Measurements from ENCODE around the gene ARF5. TPM values are rescaled to one million over a fixed set of nuclear protein-coding genes. Genes with fewer than 3 reads are reported as not detected.

The ARF5 gene
- total and polyA plus RNA-seq, 2 of the 8 experiments (the other 6 are each of a cell fraction or from before 2014, with no cell fraction given) = 154 to 579 TPM

- Histone ChIP-seq H4K20me1 (replicated peaks in 1 of 2; ENCODE audit: control insufficient read depth in 1 of 2, insufficient read depth in 2 of 2, low read length in 2 of 2) (peaks cover 4 to 14% of the 10 kb centered on the region in 2 experiments), H3K23me2 (ENCODE audit: low read depth, low read length) (peaks cover 10% of the 10 kb centered on the region), H4K8ac (ENCODE audit: extremely low read depth, insufficient read depth, low read length) (peak overlapping the region; percentile 97), H3K27ac (ENCODE audit: low read depth, low read length) (peak overlapping the region; percentile 91), H3K27me3 (replicated peaks in 1 of 4; ENCODE audit: control insufficient read depth in 3 of 4, extremely low read depth in 1 of 4, insufficient read depth in 3 of 4, low read length in 3 of 4) (peaks cover 5 to 23% (median 22%) of the 10 kb centered on the region in 4 experiments), H3K14ac (ENCODE audit: insufficient read length) (no peak overlapping the region), H2BK120ac (replicated peaks; ENCODE audit: low read depth, low read length) (no peak overlapping the region), H4K5ac (ENCODE audit: insufficient read length, low read depth, low read length) (peak overlapping the region; percentile 29), H2BK12ac (ENCODE audit: low read depth, low read length) (no peak overlapping the region), H3K79me2 (ENCODE audit: control insufficient read depth in 1 of 2, insufficient read depth in 2 of 2, low read length in 2 of 2) (peaks cover 0 to 11% of the 10 kb centered on the region in 2 experiments; a peak in 1 of 4 replicates), H3K56ac (replicated peaks; ENCODE audit: insufficient read length, low read depth, low read length) (no peak overlapping the region), H3K79me1 (ENCODE audit: low read depth, low read length) (peaks cover 8% of the 10 kb centered on the region; the same call in 1 of the 2 replicates), H2BK20ac (ENCODE audit: low read length) (no peak overlapping the region), H3K4me2 (ENCODE audit: insufficient read depth in 1 of 2, low read depth in 2 of 2, low read length in 2 of 2) (peak overlapping the region; percentile 90 to 95), H3K9ac (replicated peaks in 1 of 4; ENCODE audit: extremely low read depth in 1 of 4, low read depth in 3 of 4, low read length in 3 of 4) (peak overlapping the region; percentile 53 to 93 (median 90)), H3K36me3 (ENCODE audit: control insufficient read depth in 2 of 4, insufficient read depth in 4 of 4, low read length in 3 of 4) (peaks cover 5 to 15% (median 13%) of the 10 kb centered on the region in 4 experiments), H2BK15ac (ENCODE audit: low read length) (no peak overlapping the region), H3K18ac (ENCODE audit: extremely low read depth, low read length) (no peak overlapping the region), H4K91ac (replicated peaks; ENCODE audit: insufficient read length, low read length) (peak overlapping the region; percentile 10), H2AFZ (ENCODE audit: low read length) (peak overlapping the region; percentile 94), H3K9me3 (ENCODE audit: insufficient read depth in 2 of 2, low read depth in 1 of 2, low read length in 1 of 2) (no peaks in the 10 kb centered on the region), H2BK5ac (ENCODE audit: low read depth, low read length) (peak overlapping the region; percentile 28; the same call in 1 of the 2 replicates), H3K4me1 (replicated peaks in 1 of 4; ENCODE audit: control insufficient read depth in 3 of 4, insufficient read depth in 4 of 4, low read length in 3 of 4) (peaks cover 6 to 18% (median 8%) of the 10 kb centered on the region in 4 experiments), H2AK5ac (ENCODE audit: low read depth, low read length) (no peak overlapping the region), H3K23ac (ENCODE audit: insufficient read length) (no peak overlapping the region), H3K4me3 (ENCODE audit: extremely low read depth in 1 of 4, insufficient read depth in 2 of 4, low read depth in 3 of 4, low read length in 4 of 4) (peak overlapping the region; percentile 65 to 92 (median 88)), H3K4ac (replicated peaks; ENCODE audit: insufficient read length, low read depth, low read length) (no peak overlapping the region)
- 5% methylated on average over 41 of the region's 43 CpGs; no CpG with 5 or more reads in 1 of the 2 experiments for WGBS, 2 experiments (ENCODE audit: extremely low coverage in 1 of 2, insufficient coverage in 1 of 2, insufficient read length in 1 of 2, insufficient replicate concordance in 2 of 2, low coverage in 1 of 2, low lambda C conversion rate in 2 of 2, missing lambda C conversion rate in 1 of 2)
- ChIA-PET POLR2A (ENCODE audit: partially characterized antibody) (interaction anchor here (0.5 to 1.9 kb wide), 6 partner anchors 9 to 87 kb away, joined by 3 to 7 read pairs (median 5); no protein-coding TSS in a partner anchor), CTCF (ENCODE audit: partially characterized antibody) (interaction anchor here (0.6 to 8.1 kb wide), 22 partner anchors 10 to 445 kb away, joined by 3 to 55 read pairs (median 3); partner anchors contain the start of gene SND1)
- FAIRE-seq (no peak), DNase-seq (ENCODE audit: low read depth in 1 of 2, low spot score in 2 of 2) (peak; percentile 31 to 84)
- TF ChIP-seq CBX8 (IDR thresholded peaks at IDR 0.05; ENCODE audit: borderline replicate concordance, low read depth, low read length) = no peak
- peak; percentile 64 for TF ChIP-seq TAF1 (IDR thresholded peaks at IDR 0.05; ENCODE audit: low read depth, low read length)
- peak in 1 of 2 experiments; percentile 43; a peak in 1 of 3 replicates for TF ChIP-seq POLR2A (IDR thresholded peaks at IDR 0.05; ENCODE audit: control extremely low read depth in 1 of 2, low read depth in 2 of 2, low read length in 2 of 2)
- no peak for TF ChIP-seq JUN (IDR thresholded peaks at IDR 0.05; ENCODE audit: low read depth, low read length)
- TF ChIP-seq ZNF274 (IDR thresholded peaks at IDR 0.05; ENCODE audit: borderline replicate concordance, extremely low read depth, low read length) = no peak
- TF ChIP-seq JUND (IDR thresholded peaks at IDR 0.05; ENCODE audit: low read length) = peak; percentile 28; the same call in 1 of the 2 replicates
- no peak for TF ChIP-seq SIX5 (IDR thresholded peaks at IDR 0.05; ENCODE audit: low read depth, low read length)
- no peak for TF ChIP-seq NRF1 (IDR thresholded peaks at IDR 0.05; ENCODE audit: low read depth, low read length)
- peak; percentile 50 for TF ChIP-seq TAF7 (optimal IDR thresholded peaks at IDR 0.05; ENCODE audit: borderline replicate concordance, low read depth, low read length)
- TF ChIP-seq EP300 (IDR thresholded peaks at IDR 0.05; ENCODE audit: borderline replicate concordance in 1 of 2, low read depth in 2 of 2, low read length in 2 of 2) = no peak; a peak in 1 of 3 replicates
- TF ChIP-seq E2F6 (IDR thresholded peaks at IDR 0.05) = peak; percentile 68
These were observed 679 bp downstream of the ARF5 start for GRCh38 chr7:127588697-127589482.
